K562 (cell line): Measurements from ENCODE around the gene INO80E. TPM values are rescaled to one million over a fixed set of nuclear protein-coding genes. Genes with fewer than 3 reads are reported as not detected.

Experiments used
- ATAC-seq: fragments of 200-7000 bp; cut with Tn5 transposase; 3 replicates; pipeline ENCODE4 v1.9.1; 2020; ENCODE audit warnings: moderate library complexity
- BruUV-seq: library from RNA; stranded (reverse); fragments of 400-500 nt; replicated peaks from 2 replicates; lab custom pipeline; 2021; lab: Mats Ljungman, UMichigan
- CTCF ChIA-PET: fragments of 300-600 bp; formaldehyde crosslinking; extraction: SDS; loops from one replicate; lab custom pipeline; 2021; ENCODE audit warnings: low intra/inter-chr PET ratio; lab: Yijun Ruan, JAX
- POLR2A ChIA-PET: fragments of 300-600, 350-650 bp; sonication (Branson Sonifier 250); formaldehyde crosslinking; extraction: SDS; loops from one replicate; lab custom pipeline; 2021; ENCODE audit warnings: antibody characterized with exemption, inconsistent platforms; lab: Yijun Ruan, JAX
- DNase-seq, 4 experiments: peaks; one replicate each; pipeline versions ENCODE4 v3.0.0 to v3.0.0-alpha.2; 2011 to 2018; ENCODE audit warnings: low spot score in 3 of 4, mixed read lengths in 3 of 4; ENCODE audit errors: extremely low read depth in 1 of 4
- FAIRE-seq: peaks from 2 replicates; lab custom pipeline; 2011; peaks lifted over from hg19 to GRCh38; lab: Jason Lieb, UNC
- H2AFZ ChIP-seq: 2 replicates; pipeline ENCODE4 v1.6.0; 2011; ENCODE audit warnings: low read depth, low read length, control low read depth, inconsistent platforms
- H3K27ac ChIP-seq: fragments of 200-600 bp; 3 replicates; pipeline ENCODE4 v1.8.0; 2011; ENCODE audit warnings: low read depth, mild to moderate bottlenecking, control low read depth, inconsistent platforms, low read length, moderate library complexity, mixed read lengths; ENCODE audit errors: extremely low read depth
- H3K27me3 ChIP-seq, 2 experiments: fragments of 300-600 bp in 1 of 2; 2 replicates in 1 of 2; 3 replicates in 1 of 2; pipeline versions ENCODE4 v1.6.0 to v1.8.0; 2011; ENCODE audit warnings: inconsistent platforms in 2 of 2, low read length in 2 of 2, mild to moderate bottlenecking in 1 of 2, mixed read lengths in 1 of 2, moderate library complexity in 1 of 2; ENCODE audit not compliant: control insufficient read depth in 2 of 2, insufficient read depth in 2 of 2
- H3K36me3 ChIP-seq: fragments of 300-600 bp; 3 replicates; pipeline ENCODE4 v1.8.0; 2011; ENCODE audit warnings: mild to moderate bottlenecking, low read length, inconsistent platforms; ENCODE audit not compliant: control insufficient read depth, insufficient read depth
- H3K4me1 ChIP-seq, 2 experiments: fragments of 200-600 bp in 1 of 2; replicated peaks in 1 of 2; 2 replicates in 1 of 2; 3 replicates in 1 of 2; pipeline versions ENCODE4 v1.5.1 to v1.8.0; 2011; ENCODE audit warnings: inconsistent platforms in 2 of 2, low read length in 2 of 2, mild to moderate bottlenecking in 1 of 2, mixed read lengths in 1 of 2, moderate library complexity in 1 of 2; ENCODE audit not compliant: control insufficient read depth in 2 of 2, insufficient read depth in 2 of 2
- H3K4me2 ChIP-seq: 2 replicates; pipeline ENCODE4 v1.6.1; 2011; ENCODE audit warnings: low read length, control low read depth, inconsistent platforms, mixed read lengths; ENCODE audit not compliant: insufficient read depth
- H3K4me3 ChIP-seq: fragments of 200-600 bp; sonication (generic), shearing (Covaris generic); 2 replicates; pipeline ENCODE4 v1.5.1; 2016; ENCODE audit warnings: control low read depth, inconsistent platforms
- H3K79me2 ChIP-seq: fragments of 200-600 bp; 3 replicates; pipeline ENCODE4 v1.8.0; 2011; ENCODE audit warnings: low read length, inconsistent platforms; ENCODE audit not compliant: control insufficient read depth, insufficient read depth
- H3K9ac ChIP-seq, 2 experiments: 2 replicates each; pipeline versions ENCODE4 v1.6.0 to v1.6.1; 2011; ENCODE audit warnings: low read depth in 2 of 2, low read length in 2 of 2, control low read depth in 1 of 2, inconsistent platforms in 1 of 2, mild to moderate bottlenecking in 1 of 2, mixed read lengths in 1 of 2; ENCODE audit not compliant: insufficient read depth in 1 of 2
- H3K9me1 ChIP-seq: one replicate; pipeline ENCODE4 v1.6.0; 2011; ENCODE audit warnings: inconsistent platforms, mild to moderate bottlenecking, low read length, moderate library complexity; ENCODE audit not compliant: control insufficient read depth, insufficient read depth
- H3K9me3 ChIP-seq: replicated peaks from 2 replicates; pipeline ENCODE4 v1.5.1; 2011; ENCODE audit warnings: low read depth, low read length, inconsistent platforms; ENCODE audit not compliant: control insufficient read depth, insufficient read depth
- H4K20me1 ChIP-seq: replicated peaks from 2 replicates; pipeline ENCODE4 v1.6.1; 2011; ENCODE audit warnings: low read length, inconsistent platforms, mixed read lengths; ENCODE audit not compliant: control insufficient read depth, insufficient read depth
- CSDE1 ChIP-seq, 2 experiments: fragments of 450-650 bp; IDR thresholded peaks; 2 replicates each; pipeline ENCODE4 v1.6.1; 2016; ENCODE audit warnings: mild to moderate bottlenecking in 1 of 2
- EGR1 ChIP-seq: fragments of 450-650 bp; conservative IDR thresholded peaks from 2 replicates; pipeline ENCODE4 v1.6.1; 2017; ENCODE audit warnings: mild to moderate bottlenecking
- NFIC ChIP-seq: fragments of 450-650 bp; IDR thresholded peaks from 2 replicates; pipeline ENCODE4 v1.6.1; 2017; ENCODE audit warnings: mild to moderate bottlenecking, inconsistent platforms
- YY1 ChIP-seq, 3 experiments: IDR thresholded peaks; 2 replicates each; pipeline ENCODE4 v1.6.1; 2011; ENCODE audit warnings: low read length in 2 of 3, mild to moderate bottlenecking in 2 of 3, moderate library complexity in 2 of 3, borderline replicate concordance in 1 of 3, control low read depth in 1 of 3, low read depth in 1 of 3; ENCODE audit not compliant: insufficient read depth in 3 of 3, insufficient replicate concordance in 2 of 3, control insufficient read depth in 1 of 3, insufficient read length in 1 of 3; ENCODE audit errors: extremely low read depth in 1 of 3
- ZBTB7A ChIP-seq: IDR thresholded peaks from 2 replicates; pipeline ENCODE4 v1.6.1; 2011; ENCODE audit warnings: low read depth, mild to moderate bottlenecking, low read length, moderate library complexity, borderline replicate concordance; ENCODE audit not compliant: control insufficient read depth
- ZC3H4 ChIP-seq: sonication (generic); formaldehyde crosslinking; IDR thresholded peaks from 2 replicates; pipeline ENCODE4 v1.9.0; 2021; ENCODE audit warnings: missing genetic modification reagents, borderline replicate concordance
- ZNF143 ChIP-seq: sonication (generic); formaldehyde crosslinking; IDR thresholded peaks from 2 replicates; pipeline ENCODE4 v1.9.0; 2022; ENCODE audit warnings: mild to moderate bottlenecking, missing genetic modification reagents
- WGBS: fragments of 100-300 bp; shearing (Covaris generic); methylation state at CpG from one replicate; pipeline ENCODE4 v1.1.6; 2016; ENCODE audit warnings: low coverage, mixed read lengths; ENCODE audit not compliant: insufficient coverage; ENCODE audit errors: missing lambda C conversion rate; 5-methylcytosine and 5-hydroxymethylcytosine counted together
- in situ Hi-C: fragments of 300-500 bp; cut with MboI; formaldehyde crosslinking; loops from 4 replicates; pipeline ENCODE4 v1.15.0; 2018; ENCODE audit warnings: inconsistent platforms, mixed read lengths
- intact Hi-C: fragments of 100-400 bp; cut with micrococcal nuclease; formaldehyde crosslinking; loops from 2 replicates; pipeline ENCODE4 v1.14.2; 2022
- polyA plus RNA-seq, 8 experiments: library from polyadenylated mRNA; depleted of rRNA in 4 of 8; stranded (reverse) in 5 of 8; unstranded in 3 of 8; fragments of >200 nt; fragmentation: Nextera tagmentation in 2 of 8; fragmentation: Illumina TruSeq in 1 of 8; extraction: Ambion mirVana in 2 of 8; extraction: Trizol in 1 of 8; gene quantifications; 2 replicates each; pipeline versions ENCODE4 v1.2.1 to v1.2.3, GENCODE V29; 2011 to 2014; ENCODE audit warnings: inconsistent platforms in 1 of 8, missing spikeins in 1 of 8
- total RNA-seq, 7 experiments: library from RNA; depleted of rRNA in 6 of 7; stranded (reverse); fragments of >200 nt in 6 of 7; fragmentation: Illumina TruSeq in 2 of 7; extraction: Trizol in 2 of 7; gene quantifications; 2 replicates each; pipeline versions ENCODE4 v1.2.1 to v1.2.3, GENCODE V29; 2011 to 2021; ENCODE audit warnings: low replicate concordance in 1 of 7
- TF ChIP-seq, protein P1 (sequence below): fragments of 200-400 bp; formaldehyde crosslinking; IDR thresholded peaks from 2 replicates; pipeline ENCODE4 v1.6.1; 2017; ENCODE audit warnings: mild to moderate bottlenecking, low read depth, low read length, moderate library complexity

Gene INO80E
- total and polyA plus RNA-seq, 9 of the 15 experiments (the other 6 are each of a cell fraction or from before 2014, with no cell fraction given) = 0.31 to 102 (median 49.3) TPM

DNA sequence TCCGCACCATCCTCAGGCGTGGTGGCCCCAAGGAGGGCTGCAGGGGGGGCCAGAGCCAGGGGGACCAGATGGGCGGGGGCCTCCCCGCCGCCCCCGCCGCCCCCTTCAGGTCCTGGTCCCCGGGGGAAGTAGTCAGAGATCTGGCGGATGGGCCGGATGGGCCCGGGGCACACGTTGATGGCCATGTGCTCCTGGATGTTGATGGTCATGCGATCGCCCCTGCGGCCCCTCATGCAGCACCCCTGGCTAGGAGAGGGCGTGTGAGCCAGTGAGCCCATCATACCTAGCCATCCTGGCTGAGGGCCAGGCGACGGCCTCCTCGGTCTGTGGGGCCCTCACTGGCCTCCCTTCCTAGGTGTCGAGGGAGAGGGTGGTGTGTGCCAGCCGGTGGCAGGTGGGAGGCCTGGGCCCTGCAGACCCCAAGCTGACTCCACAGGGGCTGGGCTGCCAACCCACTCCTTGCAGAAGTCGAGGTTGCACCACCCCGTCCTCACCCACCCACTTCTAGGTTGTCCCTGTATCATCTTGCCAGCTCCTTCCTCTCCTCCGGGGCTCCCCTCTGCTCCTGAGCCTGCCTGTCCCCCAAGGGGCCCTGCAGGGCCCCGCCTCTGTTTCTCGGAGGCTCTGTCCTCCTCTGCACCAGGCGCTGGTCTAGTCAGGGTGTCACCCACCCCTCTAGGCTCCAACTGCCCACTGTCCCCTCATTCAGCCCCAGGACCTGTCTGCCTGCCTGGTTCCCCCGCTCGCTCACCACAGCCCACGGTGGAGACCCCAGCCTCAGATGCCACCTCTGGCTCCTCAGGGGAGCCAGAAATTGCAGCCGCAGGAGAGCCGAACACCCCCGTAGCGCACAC, 14.2 kb downstream of the INO80E start:
- DNase-seq (peak in 1 of 4 experiments; percentile 28), FAIRE-seq (no peak), ATAC-seq (no peak)
- Histone ChIP-seq H3K4me3 (0 out of 2 replicates have a peak overlapping the region, but pooled peaks have one; percentile 15), H3K27me3 (peaks cover 0 to 9% of the 10 kb centered on the region in 2 experiments; a peak in 3 of 5 replicates), H3K36me3 (peaks cover 2% of the 10 kb centered on the region; the same call in 1 of the 3 replicates), H4K20me1 (peaks cover 5% of the 10 kb centered on the region; the same call in 1 of the 2 replicates), H3K4me2 (no peak overlapping the region), H2AFZ (no peak overlapping the region), H3K9ac (0 out of 4 replicates have a peak overlapping the region, but pooled peaks of 1 of the 2 experiments have one; percentile 73), H3K4me1 (peaks cover 0 to 58% of the 10 kb centered on the region in 2 experiments; a peak in 2 of 5 replicates), H3K9me3 (no peaks in the 10 kb centered on the region), H3K79me2 (no peaks in the 10 kb centered on the region), H3K27ac (no peak overlapping the region), H3K9me1 (no peaks in the 10 kb centered on the region)
- intact Hi-C loops = loop anchor here (5.0 kb wide), 1 partner anchor 148 kb away; the partner anchor contains the start of gene CDIPT
- TF ChIP-seq ZBTB7A = peak; percentile 42
- TF ChIP-seq, protein P1, sequence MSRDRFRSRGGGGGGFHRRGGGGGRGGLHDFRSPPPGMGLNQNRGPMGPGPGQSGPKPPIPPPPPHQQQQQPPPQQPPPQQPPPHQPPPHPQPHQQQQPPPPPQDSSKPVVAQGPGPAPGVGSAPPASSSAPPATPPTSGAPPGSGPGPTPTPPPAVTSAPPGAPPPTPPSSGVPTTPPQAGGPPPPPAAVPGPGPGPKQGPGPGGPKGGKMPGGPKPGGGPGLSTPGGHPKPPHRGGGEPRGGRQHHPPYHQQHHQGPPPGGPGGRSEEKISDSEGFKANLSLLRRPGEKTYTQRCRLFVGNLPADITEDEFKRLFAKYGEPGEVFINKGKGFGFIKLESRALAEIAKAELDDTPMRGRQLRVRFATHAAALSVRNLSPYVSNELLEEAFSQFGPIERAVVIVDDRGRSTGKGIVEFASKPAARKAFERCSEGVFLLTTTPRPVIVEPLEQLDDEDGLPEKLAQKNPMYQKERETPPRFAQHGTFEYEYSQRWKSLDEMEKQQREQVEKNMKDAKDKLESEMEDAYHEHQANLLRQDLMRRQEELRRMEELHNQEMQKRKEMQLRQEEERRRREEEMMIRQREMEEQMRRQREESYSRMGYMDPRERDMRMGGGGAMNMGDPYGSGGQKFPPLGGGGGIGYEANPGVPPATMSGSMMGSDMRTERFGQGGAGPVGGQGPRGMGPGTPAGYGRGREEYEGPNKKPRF = no peak
- peak; percentile 60 for TF ChIP-seq EGR1
- peak; percentile 55 for TF ChIP-seq NFIC
- TF ChIP-seq CSDE1 (IDR thresholded peaks at IDR 0.05) = no peak
- no peak for TF ChIP-seq ZC3H4 (CRISPR knock-in tag)
- 0 out of 2 replicates have a peak, but pooled peaks have one; percentile 7 for TF ChIP-seq ZNF143 (CRISPR knock-in tag)
- no peak for TF ChIP-seq YY1 (IDR thresholded peaks at IDR 0.05; ENCODE audit: borderline replicate concordance in 1 of 3, control insufficient read depth in 1 of 3, extremely low read depth in 1 of 3, insufficient read depth in 3 of 3, insufficient read length in 1 of 3, insufficient replicate concordance in 2 of 3, low read depth in 1 of 3, low read length in 2 of 3)
- in situ Hi-C loops = no loop called here
- ChIA-PET CTCF (no interaction called here), POLR2A (interaction anchor here (0.6 kb wide), 1 partner anchor 14 kb away, joined by 3 read pairs; the partner anchor contains the start of gene INO80E)
- WGBS = 12% methylated on average over 19 of the region's 34 CpGs
- BruUV-seq = no TSS peak
